Tibial nerve (tissue), 3 donors: ENCODE results near the gene ARHGAP44.
A peak's percentile ranks its signal among the peaks of the same experiment; 100 is the strongest.

Source experiments
- POLR2A ChIP-seq, 2 donors: fragments of 450-650 bp; IDR thresholded peaks; one replicate each; pipeline ENCODE4 v1.6.1; 2017; ENCODE audit warnings: antibody characterized with exemption in 2 of 2, mild to moderate bottlenecking in 2 of 2, moderate library complexity in 2 of 2
- TF ChIP-seq, protein P1 (sequence below), 5 experiments: fragments of 200-600 bp in 3 of 5; fragments of 450-650 bp in 2 of 5; sonication (generic) in 3 of 5; IDR thresholded peaks; one replicate each; pipeline ENCODE4 v1.5.1; 2016 to 2019; ENCODE audit warnings: antibody characterized with exemption in 5 of 5, mild to moderate bottlenecking in 3 of 5, moderate library complexity in 2 of 5

DNA sequence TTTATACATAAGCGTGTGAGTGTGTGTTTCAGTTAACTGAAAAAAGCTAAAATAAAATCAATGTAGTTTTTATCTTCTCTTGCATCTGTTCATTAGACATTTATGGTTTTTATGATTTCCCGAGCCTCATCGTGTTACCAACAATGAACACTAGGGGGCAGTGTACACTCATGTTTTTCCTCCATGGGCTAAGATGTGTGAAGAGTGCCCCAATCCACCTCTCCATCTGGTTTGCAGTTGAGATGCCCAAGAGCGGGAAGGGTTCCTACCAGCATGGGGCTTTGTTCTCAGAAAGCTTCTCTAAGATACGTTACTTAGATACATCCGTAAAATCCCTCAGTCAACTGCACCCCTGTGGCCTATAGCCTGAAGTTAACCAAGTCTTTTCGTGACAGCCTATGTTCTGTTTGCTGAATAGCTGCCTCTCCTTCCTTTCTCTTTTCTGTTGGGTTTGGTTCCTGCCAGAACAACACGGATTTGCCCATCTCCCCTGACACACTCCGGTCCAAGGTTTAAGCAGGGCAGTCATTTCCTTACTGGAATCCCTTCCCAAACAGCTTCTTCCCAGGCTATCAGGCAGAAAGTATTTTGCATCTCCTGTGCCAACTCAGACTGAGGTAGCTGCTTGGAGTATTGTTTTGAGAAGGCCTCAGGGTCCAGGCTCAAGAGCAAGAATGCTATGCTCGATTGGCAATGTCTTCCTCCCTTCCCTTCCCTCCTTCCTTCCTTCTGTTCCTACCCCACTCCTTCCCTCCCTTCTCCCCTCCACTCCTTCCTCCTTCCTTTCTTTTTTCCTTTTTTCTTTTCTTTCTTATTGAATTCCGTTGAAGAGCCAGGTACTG is 241.4 kb downstream of the ARHGAP44 start:
- TF ChIP-seq, protein P1, sequence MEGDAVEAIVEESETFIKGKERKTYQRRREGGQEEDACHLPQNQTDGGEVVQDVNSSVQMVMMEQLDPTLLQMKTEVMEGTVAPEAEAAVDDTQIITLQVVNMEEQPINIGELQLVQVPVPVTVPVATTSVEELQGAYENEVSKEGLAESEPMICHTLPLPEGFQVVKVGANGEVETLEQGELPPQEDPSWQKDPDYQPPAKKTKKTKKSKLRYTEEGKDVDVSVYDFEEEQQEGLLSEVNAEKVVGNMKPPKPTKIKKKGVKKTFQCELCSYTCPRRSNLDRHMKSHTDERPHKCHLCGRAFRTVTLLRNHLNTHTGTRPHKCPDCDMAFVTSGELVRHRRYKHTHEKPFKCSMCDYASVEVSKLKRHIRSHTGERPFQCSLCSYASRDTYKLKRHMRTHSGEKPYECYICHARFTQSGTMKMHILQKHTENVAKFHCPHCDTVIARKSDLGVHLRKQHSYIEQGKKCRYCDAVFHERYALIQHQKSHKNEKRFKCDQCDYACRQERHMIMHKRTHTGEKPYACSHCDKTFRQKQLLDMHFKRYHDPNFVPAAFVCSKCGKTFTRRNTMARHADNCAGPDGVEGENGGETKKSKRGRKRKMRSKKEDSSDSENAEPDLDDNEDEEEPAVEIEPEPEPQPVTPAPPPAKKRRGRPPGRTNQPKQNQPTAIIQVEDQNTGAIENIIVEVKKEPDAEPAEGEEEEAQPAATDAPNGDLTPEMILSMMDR (IDR thresholded peaks at IDR 0.05): peak; percentile 44 to 76 (median 61)
- TF ChIP-seq POLR2A (IDR thresholded peaks at IDR 0.05): no peak
